Keratinocyte (primary cell): ENCODE measurements around the gene GIPC1. TPM values are rescaled to one million over a fixed set of nuclear protein-coding genes. Genes with fewer than 3 reads are reported as not detected.
A peak's percentile ranks its signal among the peaks of the same experiment; 100 is the strongest.
"Not testable (repeated sequence)": the region's sequence is repeated elsewhere in the genome, so short reads cannot be mapped to it uniquely, and the experiment has no call there.

Experiments used
- DNase-seq: peaks from one replicate; pipeline ENCODE4 v3.0.0-alpha.2; 2011; ENCODE audit warnings: low read depth, missing footprints, low spot score
- FAIRE-seq: peaks from 2 replicates; lab custom pipeline; 2011; peaks lifted over from hg19 to GRCh38; lab: Jason Lieb, UNC
- H2AFZ ChIP-seq: 2 replicates; pipeline ENCODE4 v1.6.0; 2012; ENCODE audit warnings: low read length, control low read depth, inconsistent platforms; ENCODE audit not compliant: control insufficient read depth
- H3K27ac ChIP-seq: 2 replicates; pipeline ENCODE4 v1.5.1; 2011; ENCODE audit warnings: low read length; ENCODE audit not compliant: control insufficient read depth, insufficient read depth
- H3K27me3 ChIP-seq: 3 replicates; pipeline ENCODE4 v1.6.0; 2011; ENCODE audit warnings: low read length; ENCODE audit not compliant: control insufficient read depth, insufficient read depth; ENCODE audit errors: extremely low read depth
- H3K36me3 ChIP-seq, 2 experiments: 2 replicates in 1 of 2; 3 replicates in 1 of 2; pipeline ENCODE4 v1.5.1; 2011; ENCODE audit warnings: low read length in 2 of 2, mild to moderate bottlenecking in 1 of 2; ENCODE audit not compliant: control insufficient read depth in 2 of 2, insufficient read depth in 2 of 2; ENCODE audit errors: extremely low read depth in 1 of 2
- H3K4me1 ChIP-seq: 3 replicates; pipeline ENCODE4 v1.5.1; 2011; ENCODE audit warnings: low read length; ENCODE audit not compliant: control insufficient read depth, insufficient read depth; ENCODE audit errors: extremely low read depth
- H3K4me2 ChIP-seq: 3 replicates; pipeline ENCODE4 v1.6.0; 2011; ENCODE audit warnings: low read depth, low read length; ENCODE audit not compliant: control insufficient read depth, insufficient read depth; ENCODE audit errors: extremely low read depth
- H3K4me3 ChIP-seq, 3 experiments: fragments of 200-600 bp in 1 of 3; sonication (generic) in 1 of 3; 2 replicates in 2 of 3; 3 replicates in 1 of 3; pipeline ENCODE4 v1.5.1; 2011 to 2016; ENCODE audit warnings: low read length in 3 of 3, mild to moderate bottlenecking in 3 of 3, control low read depth in 2 of 3, inconsistent platforms in 1 of 3, low read depth in 1 of 3, mixed read lengths in 1 of 3, mixed run types in 1 of 3, moderate library complexity in 1 of 3; ENCODE audit not compliant: control insufficient read depth in 2 of 3, insufficient read depth in 2 of 3; ENCODE audit errors: extremely low read depth in 1 of 3
- H3K79me2 ChIP-seq: 2 replicates; pipeline ENCODE4 v1.6.0; 2012; ENCODE audit warnings: low read length; ENCODE audit not compliant: control insufficient read depth, insufficient read depth
- H3K9ac ChIP-seq: 3 replicates; pipeline ENCODE4 v1.6.0; 2011; ENCODE audit warnings: low read length; ENCODE audit not compliant: control insufficient read depth, insufficient read depth; ENCODE audit errors: extremely low read depth
- H3K9me1 ChIP-seq: 3 replicates; pipeline ENCODE4 v1.6.0; 2011; ENCODE audit warnings: low read length; ENCODE audit not compliant: control insufficient read depth, insufficient read depth; ENCODE audit errors: extremely low read depth
- H3K9me3 ChIP-seq: 2 replicates; pipeline ENCODE4 v1.5.1; 2012; ENCODE audit warnings: low read depth, low read length; ENCODE audit not compliant: control insufficient read depth
- H4K20me1 ChIP-seq: 3 replicates; pipeline ENCODE4 v1.6.0; 2011; ENCODE audit warnings: low read length; ENCODE audit not compliant: control insufficient read depth, insufficient read depth; ENCODE audit errors: extremely low read depth
- EZH2 ChIP-seq: IDR thresholded peaks from one replicate; pipeline ENCODE4 v1.6.1; 2012; ENCODE audit warnings: inconsistent platforms, mild to moderate bottlenecking, low read length, moderate library complexity
- dilution Hi-C: fragments of 300-500 bp; cut with MboI; formaldehyde crosslinking; loops from one replicate; pipeline ENCODE4 v1.7.0; 2020; ENCODE audit warnings: low sequenced_read_pairs; ENCODE audit not compliant: extremely low pct_ligation_motif_present
- polyA plus RNA-seq, 5 experiments: library from polyadenylated mRNA; depleted of rRNA in 3 of 5; stranded (reverse) in 3 of 5; stranded (forward) in 1 of 5; unstranded in 1 of 5; fragments of >200 nt; gene quantifications; 1 replicate in 1 of 5; 2 replicates in 3 of 5; 3 replicates in 1 of 5; pipeline versions ENCODE4 v1.2.1 to v1.2.3, GENCODE V29; 2011 to 2012; ENCODE audit warnings: missing spikeins in 2 of 5, low read depth in 1 of 5, low replicate concordance in 1 of 5
- TF ChIP-seq, protein P1 (sequence below), 3 experiments: IDR thresholded peaks in 1 of 3; conservative IDR thresholded peaks in 1 of 3; optimal IDR thresholded peaks in 1 of 3; 2 replicates in 2 of 3; 3 replicates in 1 of 3; pipeline versions ENCODE3 to v1.5.1; 2011; ENCODE audit warnings: low read length in 3 of 3, mild to moderate bottlenecking in 3 of 3, moderate library complexity in 2 of 3, control low read depth in 1 of 3, inconsistent platforms in 1 of 3; ENCODE audit not compliant: insufficient read depth in 2 of 3; ENCODE audit errors: extremely low read depth in 1 of 3

Gene GIPC1
- polyA plus RNA-seq, 1 donor (not counting 4 experiments of a cell fraction or from before 2014, with no cell fraction given): 166 TPM

DNA sequence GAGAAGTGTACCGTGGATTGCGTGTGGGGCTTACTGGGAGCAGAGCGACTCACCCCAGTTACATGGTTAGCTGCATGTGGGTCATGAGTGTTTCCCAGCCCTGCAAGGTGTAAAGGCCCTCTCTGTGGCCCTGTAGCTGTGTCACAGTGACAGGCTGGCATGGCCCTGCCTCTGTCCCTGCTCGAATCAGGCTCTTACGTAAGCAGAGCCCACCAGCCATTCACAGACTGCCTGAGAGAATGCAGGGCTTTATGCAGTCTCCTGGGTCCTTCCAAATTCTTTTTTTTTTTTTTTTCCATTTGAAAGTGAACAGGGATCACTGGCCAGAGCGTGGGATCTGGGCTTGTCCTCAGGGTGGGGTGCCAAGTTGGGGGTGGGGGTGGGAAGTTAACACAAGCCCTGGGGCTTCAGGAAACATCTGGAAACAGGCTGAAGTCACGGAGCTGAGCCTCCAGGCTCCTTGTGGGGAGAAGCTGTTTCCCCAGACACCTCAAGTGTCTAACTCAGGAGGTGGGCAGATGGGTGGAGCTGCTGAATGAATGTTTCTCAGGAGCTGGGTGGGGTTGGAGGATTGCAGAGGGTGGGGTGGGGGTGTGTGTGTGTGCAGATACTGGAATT lies 46.9 kb upstream of the GIPC1 start:
- DNase-seq (no peak), FAIRE-seq (peak; percentile 34)
- H3K27me3 ChIP-seq: no peaks in the 10 kb centered on the region
- H3K4me3 ChIP-seq: no peak overlapping the region
- H3K27ac ChIP-seq: peak overlapping the region; percentile 73
- peaks cover 5 to 6% of the 10 kb centered on the region in 2 experiments for H3K36me3 ChIP-seq
- TF ChIP-seq, protein P1, sequence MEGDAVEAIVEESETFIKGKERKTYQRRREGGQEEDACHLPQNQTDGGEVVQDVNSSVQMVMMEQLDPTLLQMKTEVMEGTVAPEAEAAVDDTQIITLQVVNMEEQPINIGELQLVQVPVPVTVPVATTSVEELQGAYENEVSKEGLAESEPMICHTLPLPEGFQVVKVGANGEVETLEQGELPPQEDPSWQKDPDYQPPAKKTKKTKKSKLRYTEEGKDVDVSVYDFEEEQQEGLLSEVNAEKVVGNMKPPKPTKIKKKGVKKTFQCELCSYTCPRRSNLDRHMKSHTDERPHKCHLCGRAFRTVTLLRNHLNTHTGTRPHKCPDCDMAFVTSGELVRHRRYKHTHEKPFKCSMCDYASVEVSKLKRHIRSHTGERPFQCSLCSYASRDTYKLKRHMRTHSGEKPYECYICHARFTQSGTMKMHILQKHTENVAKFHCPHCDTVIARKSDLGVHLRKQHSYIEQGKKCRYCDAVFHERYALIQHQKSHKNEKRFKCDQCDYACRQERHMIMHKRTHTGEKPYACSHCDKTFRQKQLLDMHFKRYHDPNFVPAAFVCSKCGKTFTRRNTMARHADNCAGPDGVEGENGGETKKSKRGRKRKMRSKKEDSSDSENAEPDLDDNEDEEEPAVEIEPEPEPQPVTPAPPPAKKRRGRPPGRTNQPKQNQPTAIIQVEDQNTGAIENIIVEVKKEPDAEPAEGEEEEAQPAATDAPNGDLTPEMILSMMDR (optimal IDR thresholded peaks at IDR 0.05 in 1 of 3, IDR thresholded peaks at IDR 0.05 in 1 of 3, conservative IDR thresholded peaks at IDR 0.05 in 1 of 3; ENCODE audit: extremely low read depth in 1 of 3, insufficient read depth in 2 of 3, low read length in 3 of 3): no peak
- TF ChIP-seq EZH2: no peak
- H3K9me3 ChIP-seq: no peaks in the 10 kb centered on the region
- peaks cover 34% of the 10 kb centered on the region for H3K4me1 ChIP-seq
- dilution Hi-C loops: no loop called here
- H2AFZ ChIP-seq: no peak overlapping the region
- peaks cover 5% of the 10 kb centered on the region for H4K20me1 ChIP-seq
- no peaks in the 10 kb centered on the region for H3K9me1 ChIP-seq
- H3K79me2 ChIP-seq: peaks cover 51% of the 10 kb centered on the region
- H3K4me2 ChIP-seq: peak overlapping the region; percentile 12
- H3K9ac ChIP-seq: peak overlapping the region; percentile 34

DNA sequence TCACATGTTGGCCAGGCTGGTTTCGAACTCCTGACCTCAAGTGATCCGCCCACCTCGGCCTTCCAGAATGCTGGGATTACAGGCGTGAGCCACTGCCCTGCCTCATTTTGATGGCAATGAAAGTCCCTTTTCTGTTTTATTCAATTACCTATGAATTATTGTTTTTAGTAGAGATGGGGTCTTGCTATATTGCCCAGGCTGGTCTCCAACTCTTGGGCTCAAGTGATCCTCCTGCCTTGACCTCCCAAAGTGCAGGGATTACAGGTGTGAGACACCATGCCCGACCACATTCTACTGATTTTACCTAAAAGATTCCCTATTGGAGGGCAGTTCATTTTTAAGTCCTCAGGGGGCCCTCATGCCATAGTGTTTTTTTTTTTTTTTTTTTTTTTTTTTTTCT lies 46.1 kb upstream of the GIPC1 start:
- H3K27ac ChIP-seq: not testable (repeated sequence)
- peaks cover 52% of the 10 kb centered on the region for H3K79me2 ChIP-seq

More for the DNA sequence above, 46.1 kb upstream of the GIPC1 start:
- dilution Hi-C loops, H4K20me1 ChIP-seq, H3K9ac ChIP-seq, DNase-seq, FAIRE-seq, H3K4me2 ChIP-seq, H3K4me3 ChIP-seq, H3K27me3 ChIP-seq, H3K9me1 ChIP-seq, H3K36me3 ChIP-seq, H2AFZ ChIP-seq, H3K9me3 ChIP-seq: not testable (repeated sequence)
- H3K4me1 ChIP-seq: peaks cover 40% of the 10 kb centered on the region
